ENCODE measurements around the gene LYZ. TPM values are rescaled to one million over a fixed set of nuclear protein-coding genes. Genes with fewer than 3 reads are reported as not detected.

LYZ gene
- total RNA-seq, 2 experiments from 2014 or later: 71.4 to 72.9 TPM

- intact Hi-C loops (cut with DNase I, micrococcal nuclease): loop anchor here (10.0 kb wide), 2 partner anchors 199 to 1221 kb away; no protein-coding TSS in a partner anchor
- Mint-ChIP-seq H3K27me3 (peaks cover 5% of the 10 kb centered on the region), H3K4me1 (ENCODE audit: low read depth) (peaks cover 8% of the 10 kb centered on the region), H3K4me3 (no peak overlapping the region), H3K9me3 (no peaks in the 10 kb centered on the region), H3K36me3 (ENCODE audit: low read depth) (no peaks in the 10 kb centered on the region), H3K27ac (no peak overlapping the region)
- TF ChIP-seq CTCF (IDR thresholded peaks at IDR 0.05): no peak
- Histone ChIP-seq H3K27ac (ENCODE audit: low read depth in 1 of 2, low read length in 2 of 2) (no peak overlapping the region), H3K4me1 (ENCODE audit: insufficient read depth, low read length) (peaks cover 3% of the 10 kb centered on the region), H3K9me3 (ENCODE audit: control insufficient read depth in 1 of 2, insufficient read depth in 1 of 2, low read length in 2 of 2) (no peaks in the 10 kb centered on the region), H3K36me3 (ENCODE audit: insufficient read depth, low read length) (no peaks in the 10 kb centered on the region), H3K27me3 (ENCODE audit: control insufficient read depth in 1 of 2, insufficient read depth in 2 of 2, low read length in 2 of 2) (no peaks in the 10 kb centered on the region), H3K4me3 (ENCODE audit: low read length) (no peak overlapping the region)
- ChIA-PET CTCF (interaction anchor here (0.6 kb wide), 1 partner anchor 145 kb away, joined by 3 read pairs; no protein-coding TSS in a partner anchor), POLR2A (no interaction called here)
- DNase-seq: no peak
- ATAC-seq (ENCODE audit: poor library complexity): no peak
These were observed 6.0 kb downstream of the LYZ start for GRCh38 chr12:69354172-69354555.

- H3K27me3 ChIP-seq (ENCODE audit: control insufficient read depth in 1 of 2, insufficient read depth in 2 of 2, low read length in 2 of 2): no peaks in the 10 kb centered on the region
- H3K4me3 ChIP-seq (ENCODE audit: low read length): no peak overlapping the region
- H3K36me3 ChIP-seq (ENCODE audit: insufficient read depth, low read length): no peaks in the 10 kb centered on the region
- Mint-ChIP-seq H3K4me1 (ENCODE audit: low read depth) (peaks cover 13% of the 10 kb centered on the region), H3K9me3 (no peaks in the 10 kb centered on the region), H3K36me3 (ENCODE audit: low read depth) (no peaks in the 10 kb centered on the region), H3K4me3 (no peak overlapping the region), H3K27ac (no peak overlapping the region), H3K27me3 (peaks cover 5% of the 10 kb centered on the region)
- intact Hi-C loops (cut with DNase I, micrococcal nuclease): loop anchor here (5.0 to 10.0 kb wide), 4 partner anchors 200 to 1220 kb away; partner anchors contain the start of gene CCT2 (in 1 of the 2)
- DNase-seq (no peak), ATAC-seq (ENCODE audit: poor library complexity) (no peak)
- POLR2A ChIA-PET: no interaction called here
- H3K27ac ChIP-seq (ENCODE audit: low read depth in 1 of 2, low read length in 2 of 2): no peak overlapping the region
- CTCF ChIA-PET: interaction anchor here (0.6 kb wide), 1 partner anchor 145 kb away, joined by 3 read pairs; no protein-coding TSS in a partner anchor
- H3K9me3 ChIP-seq (ENCODE audit: control insufficient read depth in 1 of 2, insufficient read depth in 1 of 2, low read length in 2 of 2): no peaks in the 10 kb centered on the region
- H3K4me1 ChIP-seq (ENCODE audit: insufficient read depth, low read length): peaks cover 7% of the 10 kb centered on the region
- TF ChIP-seq CTCF (IDR thresholded peaks at IDR 0.05): no peak
These were observed 6.5 kb downstream of the LYZ start for GRCh38 chr12:69354556-69355187.

- ATAC-seq (ENCODE audit: poor library complexity) (no peak), DNase-seq (no peak)
- POLR2A ChIA-PET: no interaction called here
- Mint-ChIP-seq H3K36me3 (ENCODE audit: low read depth) (peaks cover 5% of the 10 kb centered on the region), H3K9me3 (no peaks in the 10 kb centered on the region), H3K4me3 (no peak overlapping the region), H3K4me1 (ENCODE audit: low read depth) (peaks cover 19% of the 10 kb centered on the region), H3K27ac (no peak overlapping the region), H3K27me3 (peaks cover 5% of the 10 kb centered on the region)
- H3K4me3 ChIP-seq (ENCODE audit: low read length): no peak overlapping the region
- no peaks in the 10 kb centered on the region for H3K9me3 ChIP-seq (ENCODE audit: control insufficient read depth in 1 of 2, insufficient read depth in 1 of 2, low read length in 2 of 2)
- CTCF ChIA-PET: interaction anchor here (0.6 kb wide), 1 partner anchor 215 kb away, joined by 3 read pairs; no protein-coding TSS in a partner anchor
- no peaks in the 10 kb centered on the region for H3K27me3 ChIP-seq (ENCODE audit: control insufficient read depth in 1 of 2, insufficient read depth in 2 of 2, low read length in 2 of 2)
- H3K4me1 ChIP-seq (ENCODE audit: insufficient read depth, low read length): peaks cover 11% of the 10 kb centered on the region
- intact Hi-C loops (cut with DNase I, micrococcal nuclease): loop anchor here (2.0 to 10.0 kb wide), 7 partner anchors 25 to 1219 kb away; partner anchors contain the start of gene CCT2 (in 1 of the 2)
- H3K36me3 ChIP-seq (ENCODE audit: insufficient read depth, low read length): no peaks in the 10 kb centered on the region
- TF ChIP-seq CTCF (IDR thresholded peaks at IDR 0.05): no peak
- H3K27ac ChIP-seq (ENCODE audit: low read depth in 1 of 2, low read length in 2 of 2): no peak overlapping the region
These were observed 7.3 kb downstream of the LYZ start for GRCh38 chr12:69355363-69356028.
